ENCODE data around the gene PRG2.
"Not testable (repeated sequence)": the region's sequence is repeated elsewhere in the genome, so short reads cannot be mapped to it uniquely, and the experiment has no call there.

The PRG2 gene

DNA sequence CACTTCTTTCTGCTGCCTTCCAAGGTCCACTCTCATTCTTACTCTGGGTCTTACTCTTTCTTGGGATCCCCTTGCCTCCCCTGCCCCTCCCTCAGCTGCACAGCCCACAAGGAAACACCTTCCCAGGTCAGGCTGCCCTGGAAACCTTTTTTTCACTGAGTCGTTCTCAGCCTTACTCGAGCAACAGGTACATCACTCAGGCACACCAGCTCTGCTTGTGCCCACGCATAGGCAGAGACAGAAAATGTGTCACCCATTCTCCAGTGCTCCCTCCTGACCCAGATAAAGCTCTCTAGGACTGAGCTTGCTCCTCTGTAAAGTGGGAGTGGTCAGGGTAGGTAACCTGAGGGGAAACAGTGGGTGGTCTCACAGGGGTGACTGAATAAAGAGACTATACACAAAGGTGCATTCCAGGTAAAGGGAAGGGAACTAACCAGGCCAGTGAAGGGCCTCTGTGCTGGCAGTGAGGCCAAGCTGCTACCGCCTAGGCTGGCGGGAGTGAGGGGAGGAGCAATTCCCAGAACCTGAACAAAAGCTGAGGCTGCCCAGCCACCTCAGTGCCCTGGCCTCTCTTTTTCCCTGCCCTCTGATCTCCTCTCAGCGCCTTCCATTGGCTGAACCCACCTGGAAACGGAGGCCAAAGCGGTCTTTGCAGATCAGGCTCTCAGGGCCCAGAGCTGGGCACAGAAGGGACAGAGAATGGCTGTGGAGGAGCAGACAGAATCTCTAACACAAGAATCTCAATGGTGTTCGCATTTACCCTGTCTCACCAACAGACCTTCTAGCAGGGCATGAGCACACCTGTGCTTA, 25.4 kb downstream of the PRG2 start:
- no peak for DNase-seq

DNA sequence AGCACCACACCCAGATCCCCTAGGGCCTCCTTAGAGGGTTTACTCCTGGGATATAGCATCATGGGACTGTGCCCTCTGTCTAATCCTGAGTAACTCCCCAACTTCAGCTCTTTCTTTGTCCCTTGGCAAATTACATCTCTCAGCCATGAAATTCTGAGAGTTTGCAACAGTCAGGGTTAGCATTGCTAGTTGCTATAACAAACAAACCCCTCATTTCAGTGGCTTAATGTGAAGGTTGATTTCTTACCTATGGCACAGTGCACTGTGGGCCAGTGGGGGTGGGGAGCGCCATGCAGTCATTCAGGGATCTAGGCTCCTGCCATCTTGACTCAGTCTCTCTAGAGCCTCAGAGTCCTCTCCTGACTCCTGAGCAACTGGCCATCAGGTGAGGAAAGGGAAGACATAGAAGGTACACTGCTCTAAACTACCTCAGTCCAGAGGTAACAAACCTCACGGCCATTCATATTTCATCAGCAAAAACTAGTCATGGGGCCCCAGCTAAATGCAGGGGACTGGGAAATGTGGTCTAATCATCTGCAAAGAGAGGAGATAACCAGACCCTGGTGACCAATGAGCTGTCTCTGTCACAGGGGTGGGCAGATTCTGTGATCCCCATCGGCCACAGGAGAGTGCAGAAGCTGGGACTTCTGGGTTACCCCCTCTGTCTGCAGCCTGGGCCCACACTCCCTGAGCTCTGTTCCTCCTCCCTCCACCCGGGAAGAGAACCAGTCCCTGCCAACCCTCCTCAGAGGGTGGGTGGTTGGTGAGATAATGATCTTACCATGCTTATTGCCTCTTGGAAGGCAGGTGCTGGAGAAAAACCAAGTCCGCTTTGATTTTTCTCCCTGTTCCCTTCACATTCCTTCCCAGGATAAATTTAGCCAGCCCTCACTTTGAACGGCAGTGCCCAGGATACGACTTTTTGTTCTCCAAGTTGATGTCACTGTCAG, 27.0 kb downstream of the PRG2 start:
- DNase-seq: no peak

DNA sequence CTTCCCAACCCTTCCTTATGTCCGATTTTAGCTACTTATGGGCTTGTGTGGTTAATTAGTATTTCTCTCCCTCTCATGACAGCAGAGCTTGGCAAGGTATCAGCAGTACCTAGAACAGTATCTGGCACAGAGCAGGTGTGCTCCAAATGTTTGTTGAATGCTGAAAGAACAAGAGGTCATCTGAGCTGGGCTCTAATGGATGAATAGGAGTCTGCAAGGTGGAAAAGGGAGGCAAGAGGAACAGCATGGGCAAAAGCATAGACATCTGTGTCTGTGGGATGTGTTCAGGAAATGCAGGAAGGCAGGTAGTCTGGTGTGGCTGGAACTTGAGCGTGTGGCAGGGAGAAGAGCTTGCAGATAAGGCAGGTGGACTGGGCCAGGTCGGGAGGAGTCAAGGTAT, 28.5 kb downstream of the PRG2 start:
- no peak for DNase-seq

DNA sequence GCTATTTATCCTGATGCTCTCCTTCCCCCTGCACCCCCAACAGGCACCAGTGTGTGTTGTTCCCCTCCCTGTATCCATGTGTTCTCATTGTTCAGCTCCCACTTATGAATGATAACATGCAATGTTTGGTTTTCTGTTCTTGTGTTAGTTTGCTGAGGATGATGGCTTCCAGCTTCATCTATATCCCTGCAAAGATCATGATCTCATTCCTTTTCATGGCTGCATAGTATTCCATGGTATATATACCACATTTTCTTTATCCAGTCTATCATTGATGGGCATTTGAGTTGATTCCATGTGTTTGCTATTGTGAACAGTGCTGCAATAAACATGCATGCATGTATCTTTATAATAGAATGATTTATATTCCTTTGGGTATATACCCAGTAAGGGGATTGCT, 29.0 kb downstream of the PRG2 start:
- DNase-seq: not testable (repeated sequence)

DNA sequence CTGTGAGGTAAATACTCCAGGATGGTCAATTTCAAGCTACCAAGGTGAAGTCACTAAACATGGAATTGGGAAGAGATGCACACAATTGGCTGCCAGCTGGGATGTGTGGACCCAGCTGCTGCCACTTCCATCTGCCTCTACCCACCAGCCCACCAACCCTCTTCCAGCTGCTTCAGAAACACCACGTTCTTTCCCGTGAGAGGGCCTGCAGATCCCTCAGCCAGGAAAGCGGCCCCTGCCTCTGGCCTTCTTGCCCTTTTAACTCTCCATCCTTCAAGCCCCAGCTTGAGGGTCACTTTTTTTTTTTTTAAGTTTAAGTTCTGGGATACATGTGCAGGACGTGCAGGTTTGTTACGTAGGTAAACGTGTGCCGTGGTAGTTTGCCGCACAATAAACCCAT, 29.5 kb downstream of the PRG2 start:
- DNase-seq: no peak

DNA sequence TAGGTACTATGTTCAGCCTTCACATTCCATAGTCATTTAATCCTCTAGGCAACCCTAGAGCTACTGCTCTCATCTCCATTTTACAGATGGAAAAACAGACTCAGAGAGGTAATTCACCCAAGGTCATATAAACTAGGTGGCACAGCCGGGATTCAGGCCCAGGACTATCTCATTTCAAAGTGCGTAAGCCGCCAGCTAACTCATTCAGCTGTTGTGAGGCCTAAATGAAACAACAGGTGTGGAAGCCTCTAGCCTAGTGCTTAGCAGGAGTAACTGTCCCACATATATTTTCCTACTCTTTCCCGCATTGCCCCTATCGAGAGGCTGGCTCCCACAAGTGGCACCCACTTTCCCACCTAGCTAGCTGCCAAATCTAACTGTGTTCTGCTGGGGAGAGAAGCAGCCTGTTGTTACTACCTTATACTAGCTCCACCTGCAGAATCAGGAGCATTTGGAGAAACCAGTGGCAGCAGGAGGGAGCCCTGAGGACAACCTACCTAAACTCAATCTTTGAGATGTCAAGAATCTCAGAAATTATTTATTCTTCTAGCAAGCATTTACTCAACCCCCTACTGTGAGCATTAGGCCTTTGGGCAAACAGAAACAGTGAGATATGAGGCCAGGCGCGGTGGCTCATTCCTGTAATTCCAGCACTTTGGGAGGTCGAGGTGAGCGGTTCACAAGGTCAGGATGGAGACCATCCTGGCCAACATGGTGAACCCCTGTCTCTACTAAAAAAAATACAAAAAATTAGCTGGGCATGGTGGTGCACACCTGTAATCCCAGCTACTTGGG, 30.4 kb downstream of the PRG2 start:
- no peak for DNase-seq

DNA sequence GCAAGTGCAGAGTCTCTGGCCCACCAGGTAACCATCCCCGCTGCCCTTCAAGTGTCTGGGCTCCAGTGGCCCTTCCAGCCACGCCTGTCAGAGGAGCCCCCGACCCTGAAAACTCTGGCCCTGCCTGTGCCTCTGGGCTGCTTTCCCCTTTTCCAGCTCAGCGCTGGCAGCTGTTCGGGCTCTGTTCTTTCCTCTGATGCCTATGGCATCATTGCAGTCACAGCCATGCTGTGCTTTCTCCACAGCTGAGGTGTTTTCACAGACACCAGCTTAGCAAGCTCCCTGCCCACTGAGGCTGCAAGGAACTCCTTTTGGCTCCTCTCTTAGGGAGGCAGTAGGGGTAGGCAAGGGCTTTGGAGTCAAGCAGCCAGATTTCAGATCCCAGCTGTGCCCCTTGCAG, 31.1 kb downstream of the PRG2 start:
- no peak for DNase-seq

DNA sequence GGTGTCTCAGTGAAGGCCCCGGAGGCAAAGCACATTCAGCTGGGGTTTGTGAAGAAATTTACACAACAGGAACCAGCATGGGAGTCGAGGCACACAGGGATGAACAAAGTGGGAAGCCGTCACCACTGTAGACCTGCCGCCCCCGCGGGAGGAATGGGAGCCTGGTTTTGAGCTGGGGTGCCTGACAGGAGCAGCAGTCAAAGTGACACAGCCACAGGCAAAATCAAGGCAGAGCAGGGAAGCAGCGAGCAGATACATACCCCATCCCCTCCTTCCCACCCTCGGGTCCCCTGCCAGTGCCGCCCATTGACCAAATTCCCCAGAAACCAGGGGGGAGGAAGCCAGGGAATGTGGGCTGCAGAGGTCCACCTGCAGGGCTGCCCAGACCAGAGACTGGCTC, 31.5 kb downstream of the PRG2 start:
- DNase-seq: no peak

DNA sequence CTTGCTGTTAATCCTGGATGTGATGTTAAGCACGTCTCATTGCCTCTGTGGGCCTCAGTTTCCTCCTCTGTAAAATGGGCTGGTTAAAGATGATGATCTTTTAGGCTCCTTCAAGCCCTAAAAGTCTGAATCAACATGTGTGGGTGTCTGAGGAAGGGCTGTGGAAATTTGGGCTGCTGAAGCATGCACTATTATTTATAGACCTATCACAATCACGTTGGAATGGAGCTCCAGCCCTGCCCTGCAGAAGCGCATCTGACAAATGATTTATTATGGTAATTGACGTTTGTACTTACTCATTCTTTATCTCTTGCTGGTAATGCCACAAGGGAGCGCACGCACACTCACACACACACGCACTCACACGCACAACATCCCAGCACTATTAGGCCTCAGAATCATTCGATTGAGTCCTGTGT, 31.9 kb downstream of the PRG2 start:
- no peak for DNase-seq

DNA sequence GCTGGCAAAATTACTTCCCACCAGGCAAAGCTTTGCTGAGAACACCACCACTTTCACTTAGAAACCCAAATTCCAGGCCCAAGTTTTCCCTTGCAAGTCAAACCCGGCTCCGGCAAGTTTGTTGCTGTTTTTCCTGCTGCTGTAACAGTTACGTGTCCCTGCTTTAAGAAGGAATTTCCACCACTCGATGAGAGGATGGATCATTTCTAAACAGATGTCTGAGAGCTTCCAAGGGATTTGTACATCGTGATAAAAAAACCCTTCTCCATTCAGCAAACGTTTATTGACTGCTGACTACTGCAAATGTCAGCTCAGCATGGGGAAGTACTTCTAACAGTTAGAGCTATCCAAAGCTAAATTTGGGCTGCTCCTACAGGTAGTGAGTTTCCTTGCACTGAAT, 32.6 kb downstream of the PRG2 start:
- DNase-seq: no peak

DNA sequence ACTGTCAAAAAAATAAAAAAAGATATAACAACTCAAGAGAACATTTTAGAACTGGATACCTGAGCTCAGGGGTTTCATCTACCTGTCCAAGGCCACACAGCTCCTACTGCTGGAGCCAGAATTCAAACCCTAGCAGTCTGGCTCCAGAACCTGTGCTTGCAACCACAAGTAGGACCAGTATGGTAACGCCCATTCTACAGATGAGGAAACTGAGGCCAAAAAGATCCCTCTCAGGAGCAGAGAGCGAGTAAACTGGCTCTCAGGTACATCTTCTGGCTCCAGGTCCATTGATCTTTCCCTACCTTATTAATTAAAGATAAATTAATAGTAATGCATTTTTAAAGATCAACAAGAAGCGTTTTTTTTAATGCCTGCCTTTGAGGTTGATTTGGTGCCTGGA, 33.1 kb downstream of the PRG2 start:
- no peak for DNase-seq

DNA sequence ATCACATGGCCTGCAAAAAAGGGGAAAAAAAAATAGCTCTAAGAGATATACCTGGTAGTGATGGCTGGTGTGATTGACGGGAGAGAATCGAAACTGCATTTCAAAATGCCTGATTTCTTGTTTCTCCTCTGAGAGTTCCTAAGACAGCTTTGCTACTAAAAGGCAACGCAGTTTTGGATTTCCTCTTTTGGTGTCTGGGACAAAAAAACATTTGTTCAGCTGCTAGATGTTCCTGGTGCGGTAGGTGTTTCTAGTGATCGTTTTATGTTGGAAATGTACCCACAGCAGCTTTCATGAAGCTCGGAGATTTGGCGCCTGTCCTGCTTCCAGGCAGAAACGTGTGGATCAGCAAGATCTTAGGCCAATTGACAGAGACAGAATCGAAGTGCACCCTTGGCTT, 34.2 kb downstream of the PRG2 start:
- DNase-seq: no peak

DNA sequence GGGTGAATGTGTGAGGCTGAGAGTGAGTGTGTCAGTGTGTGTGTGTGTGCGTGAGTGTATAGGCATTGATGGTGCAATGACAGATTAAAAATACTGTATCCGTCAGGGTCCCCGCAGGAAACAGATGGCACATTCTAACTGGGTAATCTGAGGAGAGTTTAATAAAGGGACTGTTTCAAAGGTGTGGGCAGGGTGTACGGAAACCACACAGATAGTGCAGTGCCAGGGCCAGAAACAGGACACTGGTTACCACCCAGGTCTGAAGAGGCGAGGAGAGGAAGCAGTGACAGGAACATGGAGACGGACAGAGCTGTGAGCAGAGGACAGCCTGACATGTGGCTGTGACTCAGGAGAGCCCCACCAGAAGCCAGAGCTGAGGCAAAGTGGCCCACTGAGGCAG, 35.8 kb downstream of the PRG2 start:
- DNase-seq: no peak

DNA sequence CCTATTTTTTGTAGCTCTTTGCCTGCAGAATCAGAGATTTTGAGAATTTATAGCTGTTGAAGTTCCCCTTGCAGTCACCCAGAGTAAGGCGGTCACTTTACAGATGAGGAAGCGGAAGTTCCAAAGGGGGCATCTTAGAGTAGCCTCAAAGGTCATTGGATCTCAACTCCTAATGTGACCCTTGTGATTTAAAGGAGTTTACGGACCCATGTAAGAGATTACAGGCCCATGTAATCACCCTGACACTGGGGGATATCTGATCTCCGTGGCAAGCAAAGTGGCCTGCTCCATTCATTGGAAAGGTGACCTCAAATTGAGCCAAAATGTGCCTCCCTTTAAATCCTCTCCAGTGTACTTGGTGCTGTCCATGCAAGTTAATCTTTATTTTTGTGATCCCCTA, 36.6 kb downstream of the PRG2 start:
- DNase-seq: no peak

DNA sequence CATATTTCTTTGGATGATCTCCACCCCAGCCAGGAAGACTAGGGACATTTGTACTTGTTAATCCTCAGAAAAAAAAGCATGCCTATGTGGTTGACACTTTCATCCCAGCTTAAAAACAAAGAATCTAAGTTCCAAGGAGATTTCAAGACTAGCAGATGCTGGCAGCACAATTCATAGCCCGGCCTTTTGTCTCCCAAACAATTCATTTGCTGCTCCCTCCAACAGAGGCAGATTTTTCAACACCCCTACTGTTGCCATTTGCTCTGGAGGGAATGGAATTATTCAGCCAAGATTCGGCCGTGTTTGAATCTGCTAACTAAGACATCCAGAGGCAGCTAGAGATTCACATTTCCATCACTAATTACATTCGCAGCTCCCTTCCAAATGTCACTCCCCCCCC, 37.0 kb downstream of the PRG2 start:
- no peak for DNase-seq

DNA sequence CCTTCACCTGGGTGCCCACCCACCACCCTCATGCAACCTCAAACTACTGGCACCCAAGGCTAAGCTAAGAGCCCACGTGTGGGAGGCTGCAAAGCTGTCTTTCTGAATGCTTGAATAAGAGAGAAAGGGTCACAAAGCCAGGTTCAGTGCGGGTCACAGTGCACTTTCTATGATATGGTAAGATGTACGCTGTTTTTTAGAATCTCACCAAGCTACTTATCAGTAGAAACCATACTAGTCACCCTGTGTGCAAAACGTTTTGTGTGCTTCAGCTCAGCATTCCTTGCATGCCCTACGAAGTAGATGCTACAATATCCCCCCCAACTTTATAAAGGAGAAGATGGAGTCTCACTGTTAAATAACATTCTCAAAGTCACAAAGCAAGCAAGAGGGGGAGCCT, 37.4 kb downstream of the PRG2 start:
- DNase-seq: no peak

DNA sequence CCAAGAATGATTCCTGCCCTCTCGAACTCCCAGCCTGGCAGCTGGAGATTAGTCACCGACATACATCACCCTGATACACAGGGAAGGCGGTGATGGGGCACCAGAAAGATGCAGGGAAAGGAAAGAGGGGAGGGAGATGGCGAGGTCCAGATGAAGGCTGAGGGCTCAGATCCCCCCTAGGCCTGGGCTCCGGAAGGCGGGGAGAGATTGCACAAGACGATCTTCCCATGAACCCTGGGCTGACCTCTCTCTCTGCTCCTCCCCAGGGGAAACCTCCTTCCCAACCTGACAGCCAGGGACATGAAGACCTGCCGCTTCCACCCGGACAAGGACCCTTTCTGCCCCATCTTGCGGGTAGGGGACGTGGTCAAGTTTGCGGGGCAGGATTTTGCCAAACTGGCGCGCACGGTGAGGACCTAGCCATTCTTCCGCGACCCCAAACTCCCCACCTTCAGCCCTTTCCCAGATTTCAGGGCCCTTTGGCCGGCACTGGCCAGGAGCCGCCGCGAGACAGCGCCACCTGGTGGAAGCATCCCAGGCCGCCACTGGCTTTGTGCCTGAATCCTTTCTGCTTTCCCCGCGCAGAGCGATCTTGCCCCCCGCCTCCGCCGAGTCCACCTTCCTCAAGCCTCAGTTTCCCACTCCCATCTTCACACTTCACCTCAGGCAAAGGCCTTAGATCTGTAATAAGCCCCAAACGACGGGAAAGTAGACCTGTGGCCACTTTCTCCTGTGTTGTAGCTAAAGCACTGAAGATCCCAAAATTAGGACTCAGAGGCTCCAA, 40.8 kb downstream of the PRG2 start:
- DNase-seq: peak; percentile 74 to 81

DNA sequence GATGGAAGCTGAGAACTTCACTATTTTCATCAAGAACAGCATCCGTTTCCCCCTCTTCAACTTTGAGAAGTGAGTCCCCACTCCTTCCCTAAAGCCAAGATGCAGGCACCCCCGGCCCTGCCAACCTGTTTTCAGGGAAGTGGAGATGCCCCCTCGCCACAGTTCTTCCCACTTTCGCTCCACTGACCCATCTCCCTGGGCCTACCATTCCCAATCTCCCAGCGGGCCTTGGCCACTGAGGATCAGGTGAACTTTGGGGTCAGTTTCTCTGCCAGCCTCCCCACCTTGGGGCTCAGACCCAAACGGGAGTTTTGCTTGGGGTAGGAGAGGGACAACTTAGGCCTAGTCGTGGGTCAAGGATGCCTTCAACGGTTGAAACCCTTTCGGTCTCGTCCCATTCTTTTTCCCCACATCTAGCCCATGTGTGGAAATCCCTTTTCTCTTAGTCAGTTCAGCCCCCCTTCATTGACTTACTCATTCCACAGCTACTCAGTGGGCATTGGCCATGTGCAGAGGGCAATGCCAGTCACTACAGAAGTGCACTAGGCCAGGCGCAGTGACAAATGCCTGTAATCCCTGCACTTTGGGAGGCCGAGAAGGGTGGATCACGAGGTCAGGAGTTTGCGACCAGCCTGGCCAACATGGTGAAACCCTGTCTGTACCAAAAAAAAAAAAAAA, 41.7 kb downstream of the PRG2 start:
- DNase-seq: no peak

DNA sequence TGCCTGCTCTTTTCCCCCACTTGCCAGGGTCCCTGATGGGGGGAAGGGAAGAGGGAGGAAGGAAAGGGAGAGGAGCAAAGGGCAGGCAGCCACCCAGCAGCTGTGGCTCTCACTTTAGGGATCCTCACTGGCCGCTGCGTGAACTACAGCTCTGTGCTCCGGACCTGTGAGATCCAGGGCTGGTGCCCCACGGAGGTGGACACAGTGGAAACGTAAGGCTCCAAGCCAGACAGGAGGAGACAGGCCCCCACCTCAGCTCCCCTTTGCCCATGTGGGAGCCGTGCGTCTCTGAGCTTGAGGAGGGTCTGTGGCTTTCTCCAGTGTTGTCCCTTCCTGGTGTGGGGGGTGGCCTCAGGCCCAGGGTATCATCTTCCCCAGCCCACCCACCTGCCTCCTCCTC, 42.4 kb downstream of the PRG2 start:
- DNase-seq: no peak

DNA sequence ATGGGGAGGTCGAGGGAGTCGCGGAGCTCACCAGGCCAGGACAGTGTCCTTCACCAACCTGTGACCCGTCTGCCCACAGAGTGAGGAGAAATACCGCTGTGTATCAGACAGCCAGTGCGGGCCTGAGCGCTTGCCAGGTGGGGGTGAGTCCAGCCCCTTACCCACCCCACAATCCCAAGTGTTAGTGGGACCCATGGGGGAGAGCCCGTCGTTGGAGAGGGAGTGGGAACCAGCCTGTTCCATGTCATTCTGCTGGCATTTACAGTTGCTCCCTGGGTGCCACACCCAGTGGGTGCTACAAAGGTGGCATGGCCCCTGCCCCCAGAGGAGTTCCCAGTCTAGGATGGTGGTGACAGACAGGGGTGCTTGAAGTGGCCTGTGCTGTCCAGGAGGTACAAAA, 43.1 kb downstream of the PRG2 start:
- DNase-seq: no peak

DNA sequence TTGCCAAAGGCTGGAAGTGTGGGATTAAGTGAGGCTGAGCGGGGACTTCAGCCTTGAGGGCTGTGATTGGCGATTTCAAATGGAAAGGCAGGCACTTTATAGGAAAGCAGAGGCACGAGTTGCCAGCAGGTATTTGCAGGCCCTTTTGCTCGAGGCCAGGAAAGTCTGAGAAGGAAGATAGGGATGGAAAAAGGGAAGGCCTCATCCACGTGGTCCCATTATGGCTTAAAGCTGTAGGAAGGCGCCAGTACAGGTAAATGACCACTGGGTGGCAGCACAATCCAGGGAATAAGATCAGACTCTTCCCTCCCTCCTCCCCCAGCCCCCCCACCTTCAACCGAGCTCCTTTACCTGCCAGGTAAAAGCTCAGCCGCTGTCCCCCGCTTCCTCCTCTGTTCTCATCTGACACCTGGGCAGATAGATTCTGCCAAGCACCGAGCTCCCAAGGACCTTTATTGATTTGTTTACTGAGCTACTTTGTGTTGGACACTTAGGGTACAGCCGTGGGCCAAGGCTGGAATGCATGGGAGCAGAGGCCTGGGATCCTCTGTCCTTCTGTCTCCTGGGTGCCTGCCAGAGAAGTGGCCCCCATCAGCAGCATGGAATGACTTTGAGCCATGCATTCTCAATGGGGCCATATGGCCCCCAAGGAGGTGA, 44.8 kb downstream of the PRG2 start:
- DNase-seq: peak; percentile 76 to 78
